Hepatocyte (in vitro differentiated cells): ENCODE results near the gene RNASE13.

Experiments
- EZH2 ChIP-seq: fragments of 200-600 bp; sonication (generic); IDR thresholded peaks from 2 replicates; pipeline ENCODE4 v1.6.1; 2016; ENCODE audit warnings: antibody characterized with exemption, mild to moderate bottlenecking, borderline replicate concordance
- EZH2phosphoT487 ChIP-seq: fragments of 200-600 bp; sonication (generic); IDR thresholded peaks from one replicate; pipeline ENCODE4 v1.6.1; 2018; ENCODE audit warnings: antibody characterized with exemption, mild to moderate bottlenecking, low read depth, moderate library complexity; ENCODE audit not compliant: unreplicated experiment, severe bottlenecking
- TF ChIP-seq, protein P1 (sequence below): fragments of 200-600 bp; sonication (generic); IDR thresholded peaks from 2 replicates; pipeline ENCODE4 v1.5.1; 2016; ENCODE audit warnings: antibody characterized with exemption, mild to moderate bottlenecking; ENCODE audit not compliant: poor library complexity

DNA sequence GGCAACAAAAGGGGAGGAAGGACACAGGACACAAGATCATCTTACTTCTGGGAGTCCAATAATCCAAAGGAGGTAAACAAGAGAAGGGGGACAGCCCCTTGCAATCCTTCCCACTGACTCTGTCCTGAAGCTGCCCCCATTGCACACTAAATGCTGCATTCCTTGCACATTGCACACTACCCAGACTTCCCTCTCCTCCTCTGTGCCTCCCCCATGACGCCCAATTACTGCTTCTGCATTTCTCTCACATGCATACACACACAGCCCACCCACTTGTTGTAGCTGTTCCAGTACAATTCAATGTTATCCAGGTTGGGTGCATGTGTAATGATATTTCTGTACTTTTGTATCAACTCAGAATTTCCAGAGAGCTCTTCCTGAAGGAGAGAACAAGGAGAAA lies 15.2 kb downstream of the RNASE13 start:
- TF ChIP-seq, protein P1, sequence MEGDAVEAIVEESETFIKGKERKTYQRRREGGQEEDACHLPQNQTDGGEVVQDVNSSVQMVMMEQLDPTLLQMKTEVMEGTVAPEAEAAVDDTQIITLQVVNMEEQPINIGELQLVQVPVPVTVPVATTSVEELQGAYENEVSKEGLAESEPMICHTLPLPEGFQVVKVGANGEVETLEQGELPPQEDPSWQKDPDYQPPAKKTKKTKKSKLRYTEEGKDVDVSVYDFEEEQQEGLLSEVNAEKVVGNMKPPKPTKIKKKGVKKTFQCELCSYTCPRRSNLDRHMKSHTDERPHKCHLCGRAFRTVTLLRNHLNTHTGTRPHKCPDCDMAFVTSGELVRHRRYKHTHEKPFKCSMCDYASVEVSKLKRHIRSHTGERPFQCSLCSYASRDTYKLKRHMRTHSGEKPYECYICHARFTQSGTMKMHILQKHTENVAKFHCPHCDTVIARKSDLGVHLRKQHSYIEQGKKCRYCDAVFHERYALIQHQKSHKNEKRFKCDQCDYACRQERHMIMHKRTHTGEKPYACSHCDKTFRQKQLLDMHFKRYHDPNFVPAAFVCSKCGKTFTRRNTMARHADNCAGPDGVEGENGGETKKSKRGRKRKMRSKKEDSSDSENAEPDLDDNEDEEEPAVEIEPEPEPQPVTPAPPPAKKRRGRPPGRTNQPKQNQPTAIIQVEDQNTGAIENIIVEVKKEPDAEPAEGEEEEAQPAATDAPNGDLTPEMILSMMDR = no peak
- TF ChIP-seq EZH2 (no peak), EZH2phosphoT487 (no peak)
